GM23338 (cell line): ENCODE results near the gene FOXK2. TPM values are rescaled to one million over a fixed set of nuclear protein-coding genes. Genes with fewer than 3 reads are reported as not detected.

Source experiments
- ATAC-seq: fragments of 200-7000 bp; cut with Tn5 transposase; 3 replicates; pipeline ENCODE4 v1.9.1; 2020
- DNase-seq: peaks from one replicate; pipeline ENCODE4 v3.0.0-alpha.2; 2015; ENCODE audit warnings: low spot score
- H2AFZ ChIP-seq: fragments of 200-600 bp; sonication (generic); 2 replicates; pipeline ENCODE4 v1.8.0; 2016; ENCODE audit warnings: antibody characterized with exemption, mild to moderate bottlenecking, moderate library complexity
- H3F3A ChIP-seq: fragments of 200-600 bp; sonication (generic); replicated peaks from 2 replicates; pipeline ENCODE4 v1.8.0; 2017; ENCODE audit warnings: antibody characterized with exemption, mixed run types, low read depth
- H3K27ac ChIP-seq: fragments of 200-600 bp; sonication (generic); 2 replicates; pipeline ENCODE4 v1.6.1; 2016; ENCODE audit warnings: low read depth
- H3K27me3 ChIP-seq: fragments of 200-600 bp; sonication (generic); 2 replicates; pipeline ENCODE4 v1.8.0; 2016; ENCODE audit warnings: mild to moderate bottlenecking, mixed run types, moderate library complexity; ENCODE audit not compliant: insufficient read depth
- H3K36me3 ChIP-seq: fragments of 200-600 bp; sonication (generic); 2 replicates; pipeline ENCODE4 v1.8.0; 2016; ENCODE audit warnings: mild to moderate bottlenecking; ENCODE audit not compliant: insufficient read depth
- H3K4me1 ChIP-seq: fragments of 200-600 bp; sonication (generic); 2 replicates; pipeline ENCODE4 v1.8.0; 2016; ENCODE audit warnings: mild to moderate bottlenecking, moderate library complexity; ENCODE audit not compliant: insufficient read depth
- H3K4me2 ChIP-seq: fragments of 200-600 bp; sonication (generic); 2 replicates; pipeline ENCODE4 v1.7.1; 2017; ENCODE audit warnings: mixed run types
- H3K4me3 ChIP-seq: fragments of 200-600 bp; sonication (generic); 2 replicates; pipeline ENCODE4 v1.6.1; 2016; ENCODE audit warnings: mixed run types
- H3K79me2 ChIP-seq: fragments of 200-600 bp; sonication (generic); replicated peaks from 2 replicates; pipeline ENCODE4 v1.8.0; 2017; ENCODE audit warnings: mild to moderate bottlenecking; ENCODE audit not compliant: insufficient read depth
- H3K9me2 ChIP-seq: fragments of 200-600 bp; sonication (generic); 2 replicates; pipeline ENCODE4 v1.8.0; 2017; ENCODE audit not compliant: insufficient read depth
- H4K20me1 ChIP-seq: fragments of 200-600 bp; sonication (generic); replicated peaks from 2 replicates; pipeline ENCODE4 v1.8.0; 2017; ENCODE audit warnings: mild to moderate bottlenecking; ENCODE audit not compliant: insufficient read depth
- H3K27ac Mint-ChIP-seq: 2 replicates; pipeline ENCODE4 v1.8.0; 2020; ENCODE audit warnings: inconsistent platforms, mild to moderate bottlenecking, moderate library complexity, mixed read lengths
- H3K27me3 Mint-ChIP-seq: 3 replicates; pipeline ENCODE4 v1.8.0; 2022; ENCODE audit warnings: low read depth, mild to moderate bottlenecking, moderate library complexity, mixed read lengths, inconsistent platforms; ENCODE audit not compliant: insufficient read depth, poor library complexity
- H3K36me3 Mint-ChIP-seq: 3 replicates; pipeline ENCODE4 v1.8.0; 2021; ENCODE audit warnings: low read depth, mild to moderate bottlenecking, inconsistent platforms, moderate library complexity, mixed read lengths
- H3K4me1 Mint-ChIP-seq: 3 replicates; pipeline ENCODE4 v1.8.0; 2020; ENCODE audit warnings: mild to moderate bottlenecking, inconsistent platforms, mixed read lengths
- H3K4me3 Mint-ChIP-seq: 3 replicates; pipeline ENCODE4 v1.8.0; 2021; ENCODE audit warnings: moderate library complexity, mild to moderate bottlenecking, inconsistent platforms, mixed read lengths
- H3K9me3 Mint-ChIP-seq: 3 replicates; pipeline ENCODE4 v1.8.0; 2020; ENCODE audit warnings: moderate library complexity, mild to moderate bottlenecking, inconsistent platforms, mixed read lengths
- CREB1 ChIP-seq: fragments of 250-450 bp; sonication (Bioruptor Pico); IDR thresholded peaks from 2 replicates; pipeline ENCODE4 v1.5.0; 2020; ENCODE audit warnings: low read depth, mild to moderate bottlenecking, moderate library complexity
- CTCF ChIP-seq, 2 experiments: fragments of 200-600 bp in 1 of 2; sonication (generic) in 1 of 2; conservative IDR thresholded peaks; 2 replicates each; pipeline versions ENCODE4 v1.5.1 to v1.6.1; 2016 to 2017; ENCODE audit warnings: antibody characterized with exemption in 2 of 2, low read depth in 2 of 2, mild to moderate bottlenecking in 2 of 2, moderate library complexity in 1 of 2
- ETS1 ChIP-seq: IDR thresholded peaks from 2 replicates; pipeline ENCODE4 v1.6.1; 2016; ENCODE audit warnings: antibody characterized with exemption
- EZH2 ChIP-seq: fragments of 200-600 bp; sonication (generic); IDR thresholded peaks from one replicate; pipeline ENCODE4 v1.8.0; 2017; ENCODE audit warnings: antibody characterized with exemption, mild to moderate bottlenecking, low read depth; ENCODE audit not compliant: unreplicated experiment
- EZH2phosphoT487 ChIP-seq: fragments of 200-600 bp; sonication (generic); IDR thresholded peaks from one replicate; pipeline ENCODE4 v1.8.1; 2018; ENCODE audit warnings: antibody characterized with exemption; ENCODE audit not compliant: unreplicated experiment
- JUNB ChIP-seq: IDR thresholded peaks from one replicate; pipeline ENCODE4 v1.6.1; 2016; ENCODE audit warnings: antibody characterized with exemption; ENCODE audit not compliant: unreplicated experiment
- NANOG ChIP-seq: IDR thresholded peaks from 2 replicates; pipeline ENCODE4 v1.6.1; 2016; ENCODE audit warnings: antibody characterized with exemption, borderline replicate concordance
- POLR2AphosphoS5 ChIP-seq: IDR thresholded peaks from 2 replicates; pipeline ENCODE4 v1.6.1; 2016; ENCODE audit warnings: antibody characterized with exemption, low read depth
- REST ChIP-seq: IDR thresholded peaks from one replicate; pipeline ENCODE4 v1.6.1; 2018; ENCODE audit warnings: antibody characterized with exemption; ENCODE audit not compliant: unreplicated experiment
- STAT1 ChIP-seq: IDR thresholded peaks from one replicate; pipeline ENCODE4 v1.6.1; 2016; ENCODE audit warnings: antibody characterized with exemption; ENCODE audit not compliant: unreplicated experiment
- polyA plus RNA-seq: library from polyadenylated mRNA; unstranded; fragments of >200 nt; fragmentation: Nextera tagmentation; extraction: Ambion mirVana; gene quantifications from 2 replicates; pipeline ENCODE4 v1.2.1, GENCODE V29; 2016
- total RNA-seq: library from RNA; depleted of rRNA; stranded (reverse); fragments of >200 nt; shearing (Covaris generic); gene quantifications from 2 replicates; pipeline ENCODE4 v1.2.3, GENCODE V29; 2014

FOXK2 gene
- total and polyA plus RNA-seq, 2 experiments from 2014 or later, result 12.3 to 66.0 TPM

- Histone ChIP-seq H3K4me2 (no peak overlapping the region), H3K79me2 (peaks cover 7% of the 10 kb centered on the region), H3K27ac (no peak overlapping the region; the same call in 1 of the 2 replicates), H3K27me3 (no peaks in the 10 kb centered on the region), H3K4me3 (no peak overlapping the region), H4K20me1 (peaks cover 7% of the 10 kb centered on the region), H3F3A (peaks cover 24% of the 10 kb centered on the region), H3K9me2 (no peaks in the 10 kb centered on the region), H3K4me1 (no peaks in the 10 kb centered on the region), H2AFZ (no peak overlapping the region), H3K36me3 (peaks cover 13% of the 10 kb centered on the region)
- ATAC-seq, result no peak
- Mint-ChIP-seq H3K27me3 (peaks cover 2% of the 10 kb centered on the region), H3K4me1 (peaks cover 3% of the 10 kb centered on the region), H3K4me3 (no peak overlapping the region), H3K27ac (no peak overlapping the region), H3K36me3 (peaks cover 65% of the 10 kb centered on the region), H3K9me3 (peaks cover 3% of the 10 kb centered on the region; the same call in 2 of the 3 replicates)
- TF ChIP-seq EZH2phosphoT487 (no peak), POLR2AphosphoS5 (no peak), JUNB (no peak), NANOG (no peak), ETS1 (no peak), CREB1 (no peak), EZH2 (no peak), REST (no peak), STAT1 (no peak), CTCF (conservative IDR thresholded peaks at IDR 0.05; ENCODE audit: low read depth in 2 of 2) (no peak)
- DNase-seq, result no peak
Observed at GRCh38 chr17:82587234-82588086, 67.9 kb downstream of the FOXK2 start.
